NCI-H524 treated with DMSO at 0.1 percent for 48 hours (cell line): ENCODE measurements around the gene IGSF21.

Experiments
- DNase-seq: peaks from one replicate; lab custom pipeline; 2025; lab: John Stamatoyannopoulos, UW

The IGSF21 gene

GRCh38 chr1:18422954-18423353, 315.4 kb downstream of the IGSF21 start:
- DNase-seq, result no peak

DNA sequence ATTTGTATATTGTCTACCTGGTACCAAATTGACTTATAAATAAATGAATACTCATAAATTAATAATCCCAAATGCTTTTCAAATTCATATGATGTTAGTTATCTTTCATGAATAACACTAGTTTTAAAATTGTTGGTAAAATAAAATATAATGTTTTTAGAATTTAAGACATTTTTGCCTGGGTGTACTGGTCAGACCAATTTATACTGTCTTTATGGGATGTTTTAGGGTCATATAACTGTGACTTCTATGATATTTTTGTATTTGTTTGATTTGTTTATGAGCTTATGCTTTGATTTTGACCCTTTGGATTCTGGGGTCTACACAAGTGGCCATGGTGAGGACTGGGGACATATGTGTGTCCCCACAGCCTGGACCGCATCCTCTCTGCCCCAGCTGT, 319.0 kb downstream of the IGSF21 start:
- no peak for DNase-seq
